H1 (cell line): ENCODE measurements around the gene AGPAT4. TPM values are rescaled to one million over a fixed set of nuclear protein-coding genes. Genes with fewer than 3 reads are reported as not detected.

Experiments used
- CTCF ChIA-PET: fragments of 300-600 bp; sonication (Branson Sonifier 250); formaldehyde crosslinking; loops from one replicate; lab custom pipeline; 2021; ENCODE audit not compliant: partially characterized antibody; lab: Charles Lee
- POLR2A ChIA-PET: fragments of 300-600 bp; sonication (Branson Sonifier 250); formaldehyde crosslinking; loops from one replicate; lab custom pipeline; 2021; ENCODE audit warnings: inconsistent platforms; ENCODE audit not compliant: partially characterized antibody; lab: Charles Lee
- DNase-seq, 2 experiments: peaks; one replicate each; pipeline versions ENCODE4 v3.0.0 to v3.0.0-alpha.2; 2010 to 2022; ENCODE audit warnings: low spot score in 2 of 2, low read depth in 1 of 2, mixed read lengths in 1 of 2
- FAIRE-seq: peaks from 2 replicates; lab custom pipeline; 2011; peaks lifted over from hg19 to GRCh38; lab: Jason Lieb, UNC
- H2AFZ ChIP-seq: 2 replicates; pipeline ENCODE4 v1.8.1; 2012; ENCODE audit warnings: low read length, inconsistent platforms
- H2AK5ac ChIP-seq: 2 replicates; pipeline ENCODE4 v1.6.1; 2013; ENCODE audit warnings: low read depth, low read length
- H2BK120ac ChIP-seq: replicated peaks from 2 replicates; pipeline ENCODE3; 2013; ENCODE audit warnings: low read depth, low read length, inconsistent platforms
- H2BK12ac ChIP-seq: 2 replicates; pipeline ENCODE4 v1.6.1; 2013; ENCODE audit warnings: low read depth, low read length
- H2BK15ac ChIP-seq: 2 replicates; pipeline ENCODE4 v1.6.1; 2013; ENCODE audit warnings: low read length
- H2BK20ac ChIP-seq: 2 replicates; pipeline ENCODE4 v1.6.1; 2013; ENCODE audit warnings: low read length
- H2BK5ac ChIP-seq: 2 replicates; pipeline ENCODE4 v1.6.1; 2013; ENCODE audit warnings: low read depth, low read length
- H3K14ac ChIP-seq: 2 replicates; pipeline ENCODE4 v1.6.1; 2013; ENCODE audit warnings: inconsistent platforms; ENCODE audit not compliant: insufficient read length
- H3K18ac ChIP-seq: 2 replicates; pipeline ENCODE4 v1.6.1; 2013; ENCODE audit warnings: low read length; ENCODE audit errors: extremely low read depth
- H3K23ac ChIP-seq: 2 replicates; pipeline ENCODE4 v1.6.1; 2013; ENCODE audit warnings: inconsistent platforms; ENCODE audit not compliant: insufficient read length
- H3K23me2 ChIP-seq: 2 replicates; pipeline ENCODE4 v1.6.1; 2013; ENCODE audit warnings: low read depth, low read length
- H3K27ac ChIP-seq: 2 replicates; pipeline ENCODE4 v1.6.1; 2011; ENCODE audit warnings: low read depth, low read length, inconsistent platforms
- H3K27me3 ChIP-seq, 4 experiments: replicated peaks in 1 of 4; 1 replicate in 1 of 4; 2 replicates in 3 of 4; pipeline versions ENCODE4 v1.6.1 to v1.8.1; 2011 to 2013; ENCODE audit warnings: low read length in 3 of 4, mild to moderate bottlenecking in 3 of 4, inconsistent platforms in 2 of 4, mixed read lengths in 2 of 4, moderate library complexity in 1 of 4; ENCODE audit not compliant: control insufficient read depth in 3 of 4, insufficient read depth in 3 of 4; ENCODE audit errors: extremely low read depth in 1 of 4
- H3K36me3 ChIP-seq, 4 experiments: 2 replicates each; pipeline versions ENCODE4 v1.6.1 to v1.8.1; 2011 to 2013; ENCODE audit warnings: mild to moderate bottlenecking in 4 of 4, low read length in 3 of 4, moderate library complexity in 2 of 4, control low read depth in 1 of 4, inconsistent platforms in 1 of 4; ENCODE audit not compliant: insufficient read depth in 4 of 4, control insufficient read depth in 2 of 4
- H3K4ac ChIP-seq: replicated peaks from 2 replicates; pipeline ENCODE3; 2013; ENCODE audit warnings: low read length, low read depth, mixed read lengths, inconsistent platforms; ENCODE audit not compliant: insufficient read length
- H3K4me1 ChIP-seq, 4 experiments: replicated peaks in 1 of 4; 1 replicate in 1 of 4; 2 replicates in 3 of 4; pipeline versions ENCODE4 v1.6.1 to v1.8.1; 2011 to 2013; ENCODE audit warnings: low read length in 3 of 4, inconsistent platforms in 2 of 4, mixed read lengths in 1 of 4; ENCODE audit not compliant: insufficient read depth in 4 of 4, control insufficient read depth in 3 of 4
- H3K4me2 ChIP-seq, 2 experiments: 2 replicates each; pipeline versions ENCODE4 v1.6.1 to v1.8.1; 2011 to 2013; ENCODE audit warnings: low read depth in 2 of 2, low read length in 2 of 2, control low read depth in 1 of 2, inconsistent platforms in 1 of 2, mild to moderate bottlenecking in 1 of 2; ENCODE audit not compliant: insufficient read depth in 1 of 2
- H3K4me3 ChIP-seq, 4 experiments: fragments of 200-600, 300-600 bp in 1 of 4; sonication (generic), shearing (Covaris generic), sonication (Bioruptor Twin) in 1 of 4; 2 replicates each; pipeline versions ENCODE4 v1.5.1 to v1.8.1; 2011 to 2016; ENCODE audit warnings: low read length in 4 of 4, low read depth in 3 of 4, control low read depth in 2 of 4, inconsistent platforms in 2 of 4, mild to moderate bottlenecking in 2 of 4, mixed read lengths in 1 of 4, moderate library complexity in 1 of 4; ENCODE audit not compliant: insufficient read depth in 2 of 4; ENCODE audit errors: extremely low read depth in 1 of 4
- H3K56ac ChIP-seq: replicated peaks from 2 replicates; pipeline ENCODE3; 2013; ENCODE audit warnings: low read depth, mild to moderate bottlenecking, mixed read lengths, low read length, inconsistent platforms; ENCODE audit not compliant: insufficient read length
- H3K79me1 ChIP-seq: 2 replicates; pipeline ENCODE4 v1.6.1; 2013; ENCODE audit warnings: low read depth, low read length, control low read depth
- H3K79me2 ChIP-seq, 2 experiments: 2 replicates each; pipeline versions ENCODE4 v1.6.1 to v1.8.1; 2012 to 2013; ENCODE audit warnings: low read length in 2 of 2, mild to moderate bottlenecking in 2 of 2, inconsistent platforms in 1 of 2; ENCODE audit not compliant: insufficient read depth in 2 of 2, control insufficient read depth in 1 of 2
- H3K9ac ChIP-seq, 4 experiments: replicated peaks in 1 of 4; 1 replicate in 1 of 4; 2 replicates in 3 of 4; pipeline versions ENCODE4 v1.6.1 to v1.8.1; 2011 to 2013; ENCODE audit warnings: low read depth in 3 of 4, low read length in 3 of 4, control low read depth in 2 of 4, mild to moderate bottlenecking in 2 of 4, moderate library complexity in 2 of 4, inconsistent platforms in 1 of 4; ENCODE audit errors: extremely low read depth in 1 of 4
- H3K9me3 ChIP-seq, 2 experiments: 2 replicates each; pipeline versions ENCODE4 v1.6.1 to v1.8.1; 2012 to 2013; ENCODE audit warnings: mild to moderate bottlenecking in 2 of 2, moderate library complexity in 2 of 2, control low read depth in 1 of 2, inconsistent platforms in 1 of 2, low read depth in 1 of 2, low read length in 1 of 2, mixed read lengths in 1 of 2; ENCODE audit not compliant: insufficient read depth in 2 of 2
- H4K20me1 ChIP-seq, 2 experiments: replicated peaks in 1 of 2; 2 replicates each; pipeline versions ENCODE3 to v1.8.1; 2011 to 2013; ENCODE audit warnings: inconsistent platforms in 2 of 2, low read length in 2 of 2, mild to moderate bottlenecking in 1 of 2; ENCODE audit not compliant: insufficient read depth in 2 of 2, control insufficient read depth in 1 of 2
- H4K5ac ChIP-seq: 2 replicates; pipeline ENCODE4 v1.6.1; 2013; ENCODE audit warnings: low read length, low read depth, mixed read lengths, inconsistent platforms; ENCODE audit not compliant: insufficient read length
- H4K8ac ChIP-seq: 2 replicates; pipeline ENCODE4 v1.8.0; 2013; ENCODE audit warnings: mild to moderate bottlenecking, moderate library complexity, low read length, inconsistent platforms; ENCODE audit not compliant: insufficient read depth; ENCODE audit errors: extremely low read depth
- H4K91ac ChIP-seq: replicated peaks from 2 replicates; pipeline ENCODE3; 2013; ENCODE audit warnings: low read length, mixed read lengths, inconsistent platforms; ENCODE audit not compliant: insufficient read length
- ASH2L ChIP-seq: fragments of 200-600, 300-600 bp; sonication (generic); IDR thresholded peaks from one replicate; pipeline ENCODE4 v1.7.1; 2017; ENCODE audit warnings: low read length
- BCL11A ChIP-seq, 2 experiments: IDR thresholded peaks; one replicate each; pipeline ENCODE4 v1.6.1; 2011; ENCODE audit warnings: low read depth in 2 of 2, low read length in 2 of 2, mild to moderate bottlenecking in 2 of 2
- CHD2 ChIP-seq: IDR thresholded peaks from 2 replicates; pipeline ENCODE4 v1.6.1; 2012; ENCODE audit warnings: low read length, improper control_type of control experiment
- EP300 ChIP-seq, 2 experiments: IDR thresholded peaks; 1 replicate in 1 of 2; 2 replicates in 1 of 2; pipeline ENCODE4 v1.6.1; 2011 to 2012; ENCODE audit warnings: low read depth in 2 of 2, low read length in 2 of 2, mild to moderate bottlenecking in 2 of 2, borderline replicate concordance in 1 of 2, inconsistent platforms in 1 of 2, moderate library complexity in 1 of 2
- EZH2 ChIP-seq: fragments of 200-600 bp; sonication (generic); IDR thresholded peaks from 2 replicates; pipeline ENCODE4 v1.7.1; 2012; ENCODE audit warnings: low read depth, mild to moderate bottlenecking, moderate library complexity, low read length, inconsistent platforms; ENCODE audit not compliant: severe bottlenecking
- GTF2F1 ChIP-seq: IDR thresholded peaks from 2 replicates; pipeline ENCODE4 v1.6.1; 2012; ENCODE audit warnings: low read depth, low read length, improper control_type of control experiment, borderline replicate concordance
- MAFK ChIP-seq: IDR thresholded peaks from 2 replicates; pipeline ENCODE4 v1.6.1; 2012; ENCODE audit warnings: low read depth, mild to moderate bottlenecking, improper control_type of control experiment, low read length
- RAD21 ChIP-seq, 2 experiments: IDR thresholded peaks in 1 of 2; conservative IDR thresholded peaks in 1 of 2; 2 replicates each; pipeline ENCODE4 v1.6.1; 2011; ENCODE audit warnings: low read depth in 2 of 2, low read length in 2 of 2, improper control_type of control experiment in 1 of 2, inconsistent platforms in 1 of 2, mild to moderate bottlenecking in 1 of 2, moderate library complexity in 1 of 2
- SRF ChIP-seq: IDR thresholded peaks from 2 replicates; pipeline ENCODE4 v1.6.1; 2011; ENCODE audit warnings: mild to moderate bottlenecking, low read depth, low read length, moderate library complexity
- TBP ChIP-seq: IDR thresholded peaks from 2 replicates; pipeline ENCODE4 v1.6.1; 2011; ENCODE audit warnings: low read depth, low read length, improper control_type of control experiment
- TCF12 ChIP-seq: IDR thresholded peaks from 2 replicates; pipeline ENCODE4 v1.6.1; 2011; ENCODE audit warnings: low read depth, mild to moderate bottlenecking, low read length
- USF2 ChIP-seq: IDR thresholded peaks from 2 replicates; pipeline ENCODE4 v1.6.1; 2011; ENCODE audit warnings: low read length, improper control_type of control experiment
- YY1 ChIP-seq: IDR thresholded peaks from 2 replicates; pipeline ENCODE4 v1.6.1; 2011; ENCODE audit warnings: low read depth, mild to moderate bottlenecking, low read length
- WGBS, 2 experiments: shearing (Covaris generic) in 1 of 2; methylation state at CpG; one replicate each; pipeline versions ENCODE4 v1.1.6 to v1.1.7; 2013 to 2015; ENCODE audit warnings: low lambda C conversion rate in 2 of 2, mixed read lengths in 2 of 2, inconsistent platforms in 1 of 2, low coverage in 1 of 2, missing lambda C conversion rate in 1 of 2; ENCODE audit not compliant: insufficient replicate concordance in 2 of 2, insufficient coverage in 1 of 2, insufficient read length in 1 of 2; ENCODE audit errors: extremely low coverage in 1 of 2, missing lambda C conversion rate in 1 of 2; 5-methylcytosine and 5-hydroxymethylcytosine counted together
- polyA plus RNA-seq, 7 experiments: library from polyadenylated mRNA; depleted of rRNA in 3 of 7; stranded (reverse) in 5 of 7; unstranded in 2 of 7; fragments of >200 nt in 5 of 7; fragments of 200-250 nt in 2 of 7; gene quantifications; 1 replicate in 5 of 7; 2 replicates in 1 of 7; 4 replicates in 1 of 7; pipeline versions ENCODE4 v1.2.1 to v1.2.3, GENCODE V29; 2011 to 2013; ENCODE audit warnings: missing spikeins in 2 of 7, mixed read lengths in 2 of 7
- total RNA-seq: library from RNA; stranded (reverse); fragmentation: NEBNext Ultra II Directional; extraction: Animal tissue kit (Norgen Biotek cat#: 25700); gene quantifications from 2 replicates; pipeline ENCODE4 v1.2.1, GENCODE V29; 2021

Gene AGPAT4
- total and polyA plus RNA-seq, 2 of the 8 experiments (the other 6 are each of a cell fraction or from before 2014, with no cell fraction given): 13.5 to 23.8 TPM

- 90% methylated on average over 2 of the region's 2 CpGs; no CpG with 5 or more reads in 1 of the 2 experiments for WGBS, 2 experiments
- no peaks in the 10 kb centered on the region for H3K4me1 ChIP-seq
- no peak overlapping the region for H2BK12ac ChIP-seq
- no peak for FAIRE-seq
- H3K27me3 ChIP-seq: no peaks in the 10 kb centered on the region
- no peak overlapping the region for H2BK20ac ChIP-seq
- no peak overlapping the region for H4K91ac ChIP-seq
- H3K9me3 ChIP-seq: peaks cover 31 to 43% of the 10 kb centered on the region in 2 experiments
- no peak overlapping the region for H3K23ac ChIP-seq
- H3K4ac ChIP-seq: no peak overlapping the region
- no peak overlapping the region for H3K14ac ChIP-seq
- no peak overlapping the region for H2AK5ac ChIP-seq
- peaks cover 0 to 2% of the 10 kb centered on the region in 2 experiments for H4K20me1 ChIP-seq
- no peaks in the 10 kb centered on the region for H3K79me2 ChIP-seq
- no peak overlapping the region for H3K18ac ChIP-seq
- H3K9ac ChIP-seq: no peak overlapping the region
- H2BK5ac ChIP-seq: no peak overlapping the region
- no peak overlapping the region for H3K56ac ChIP-seq
- no peak overlapping the region for H3K27ac ChIP-seq
- H3K36me3 ChIP-seq: peaks cover 0 to 48% (median 16%) of the 10 kb centered on the region in 4 experiments; a peak in 5 of 8 replicates
- DNase-seq: no peak
- no peak overlapping the region for H2BK120ac ChIP-seq
- no peak overlapping the region for H2AFZ ChIP-seq
- no peaks in the 10 kb centered on the region; the same call in 1 of the 2 replicates for H3K79me1 ChIP-seq
- H4K8ac ChIP-seq: no peak overlapping the region
- ChIA-PET CTCF (interaction anchor here (0.6 to 1.3 kb wide), 7 partner anchors 12 to 1122 kb away, joined by 3 read pairs; no protein-coding TSS in a partner anchor), POLR2A (no interaction called here)
- no peak overlapping the region for H2BK15ac ChIP-seq
- no peaks in the 10 kb centered on the region for H3K23me2 ChIP-seq
- H3K4me3 ChIP-seq: no peak overlapping the region
- H3K4me2 ChIP-seq: no peak overlapping the region
- H4K5ac ChIP-seq: no peak overlapping the region
- no peak for TF ChIP-seq BCL11A (IDR thresholded peaks at IDR 0.05; ENCODE audit: low read depth in 2 of 2, low read length in 2 of 2)
- TF ChIP-seq CHD2: no peak
- TF ChIP-seq YY1: no peak
- TF ChIP-seq TBP: no peak
- no peak for TF ChIP-seq MAFK
- TF ChIP-seq GTF2F1: no peak
- TF ChIP-seq SRF: no peak
- no peak for TF ChIP-seq USF2
- TF ChIP-seq ASH2L: no peak
- no peak for TF ChIP-seq RAD21 (IDR thresholded peaks at IDR 0.05 in 1 of 2, conservative IDR thresholded peaks at IDR 0.05 in 1 of 2; ENCODE audit: low read depth in 2 of 2, low read length in 2 of 2)
- TF ChIP-seq EP300 (IDR thresholded peaks at IDR 0.05; ENCODE audit: borderline replicate concordance in 1 of 2, low read depth in 2 of 2, low read length in 2 of 2): no peak
- TF ChIP-seq EZH2: no peak
- TF ChIP-seq TCF12: no peak
These were observed 145.6 kb downstream of the AGPAT4 start for GRCh38 chr6:161128230-161128629.
